WERI-Rb-1 (cell line): ENCODE data around the gene KCNH2.

ENCODE experiments used
- DNase-seq: peaks from one replicate; pipeline ENCODE4 v3.0.0-alpha.2; 2020
- H3K27ac ChIP-seq: fragments of 250-450 bp; sonication (Bioruptor Pico); 2 replicates; pipeline ENCODE4 v1.5.1; 2020; ENCODE audit warnings: mild to moderate bottlenecking, moderate library complexity
- H3K27me3 ChIP-seq: fragments of 250-450 bp; sonication (Bioruptor Pico); 2 replicates; pipeline ENCODE4 v1.5.1; 2021; ENCODE audit warnings: mild to moderate bottlenecking, low read depth, moderate library complexity; ENCODE audit not compliant: insufficient read depth, severe bottlenecking
- H3K36me3 ChIP-seq: fragments of 250-450 bp; sonication (Bioruptor Pico); 2 replicates; pipeline ENCODE4 v1.5.1; 2020; ENCODE audit warnings: mild to moderate bottlenecking, moderate library complexity
- H3K4me3 ChIP-seq: 2 replicates; pipeline ENCODE4 v1.5.1; 2011; ENCODE audit warnings: low read depth, mild to moderate bottlenecking, control low read depth, low read length
- H3K9me3 ChIP-seq: fragments of 250-450 bp; sonication (Bioruptor Pico); 2 replicates; pipeline ENCODE4 v1.5.1; 2021; ENCODE audit warnings: mild to moderate bottlenecking, moderate library complexity; ENCODE audit not compliant: severe bottlenecking
- TF ChIP-seq, protein P1 (sequence below): IDR thresholded peaks from 2 replicates; pipeline ENCODE4 v1.5.1; 2011; ENCODE audit warnings: low read depth, mild to moderate bottlenecking, control low read depth, inconsistent platforms, low read length

KCNH2 gene

DNA sequence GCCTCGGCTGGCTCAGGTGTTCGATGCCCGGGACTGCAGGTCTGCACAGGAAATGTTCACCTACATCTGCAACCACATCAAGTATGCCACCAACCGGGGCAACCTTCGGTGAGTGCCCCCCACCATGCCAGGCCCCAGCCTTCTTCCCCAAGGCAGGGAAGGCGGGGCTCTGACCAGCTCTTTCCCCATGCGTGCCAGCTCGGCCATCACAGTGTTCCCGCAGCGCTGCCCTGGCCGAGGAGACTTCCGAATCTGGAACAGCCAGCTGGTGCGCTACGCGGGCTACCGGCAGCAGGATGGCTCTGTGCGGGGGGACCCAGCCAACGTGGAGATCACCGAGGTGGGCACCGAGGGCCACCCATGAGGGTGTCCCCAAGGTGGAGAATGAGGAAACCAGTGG lies 20.2 kb upstream of the KCNH2 start:
- no peaks in the 10 kb centered on the region for H3K27me3 ChIP-seq
- H3K27ac ChIP-seq, result no peak overlapping the region
- no peak overlapping the region for H3K4me3 ChIP-seq
- H3K9me3 ChIP-seq, result no peaks in the 10 kb centered on the region
- TF ChIP-seq, protein P1, sequence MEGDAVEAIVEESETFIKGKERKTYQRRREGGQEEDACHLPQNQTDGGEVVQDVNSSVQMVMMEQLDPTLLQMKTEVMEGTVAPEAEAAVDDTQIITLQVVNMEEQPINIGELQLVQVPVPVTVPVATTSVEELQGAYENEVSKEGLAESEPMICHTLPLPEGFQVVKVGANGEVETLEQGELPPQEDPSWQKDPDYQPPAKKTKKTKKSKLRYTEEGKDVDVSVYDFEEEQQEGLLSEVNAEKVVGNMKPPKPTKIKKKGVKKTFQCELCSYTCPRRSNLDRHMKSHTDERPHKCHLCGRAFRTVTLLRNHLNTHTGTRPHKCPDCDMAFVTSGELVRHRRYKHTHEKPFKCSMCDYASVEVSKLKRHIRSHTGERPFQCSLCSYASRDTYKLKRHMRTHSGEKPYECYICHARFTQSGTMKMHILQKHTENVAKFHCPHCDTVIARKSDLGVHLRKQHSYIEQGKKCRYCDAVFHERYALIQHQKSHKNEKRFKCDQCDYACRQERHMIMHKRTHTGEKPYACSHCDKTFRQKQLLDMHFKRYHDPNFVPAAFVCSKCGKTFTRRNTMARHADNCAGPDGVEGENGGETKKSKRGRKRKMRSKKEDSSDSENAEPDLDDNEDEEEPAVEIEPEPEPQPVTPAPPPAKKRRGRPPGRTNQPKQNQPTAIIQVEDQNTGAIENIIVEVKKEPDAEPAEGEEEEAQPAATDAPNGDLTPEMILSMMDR, result no peak
- no peaks in the 10 kb centered on the region for H3K36me3 ChIP-seq
- DNase-seq, result no peak

DNA sequence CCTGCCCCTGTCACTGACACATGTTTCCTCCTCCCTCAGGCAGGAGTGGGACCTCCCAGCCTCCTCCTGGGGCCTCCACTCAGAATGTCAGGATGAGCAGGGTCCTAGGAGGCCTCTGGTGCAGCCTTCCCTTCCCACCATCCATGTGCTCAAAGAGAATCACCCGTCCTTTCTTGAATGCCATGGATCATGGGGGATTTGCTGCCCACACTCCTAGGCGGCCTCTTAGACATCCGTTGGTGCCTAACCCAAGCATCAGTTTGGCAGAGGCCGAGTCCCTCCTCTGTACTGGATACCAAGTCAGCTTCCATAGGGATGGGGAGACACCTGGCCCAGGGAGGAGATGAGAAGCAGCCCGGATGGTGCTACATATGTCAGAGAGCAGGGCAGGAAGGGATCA lies 19.7 kb upstream of the KCNH2 start:
- Histone ChIP-seq H3K9me3 (no peaks in the 10 kb centered on the region), H3K27me3 (no peaks in the 10 kb centered on the region), H3K36me3 (no peaks in the 10 kb centered on the region), H3K4me3 (no peak overlapping the region), H3K27ac (no peak overlapping the region)
- TF ChIP-seq, protein P1, result no peak
- DNase-seq, result no peak

DNA sequence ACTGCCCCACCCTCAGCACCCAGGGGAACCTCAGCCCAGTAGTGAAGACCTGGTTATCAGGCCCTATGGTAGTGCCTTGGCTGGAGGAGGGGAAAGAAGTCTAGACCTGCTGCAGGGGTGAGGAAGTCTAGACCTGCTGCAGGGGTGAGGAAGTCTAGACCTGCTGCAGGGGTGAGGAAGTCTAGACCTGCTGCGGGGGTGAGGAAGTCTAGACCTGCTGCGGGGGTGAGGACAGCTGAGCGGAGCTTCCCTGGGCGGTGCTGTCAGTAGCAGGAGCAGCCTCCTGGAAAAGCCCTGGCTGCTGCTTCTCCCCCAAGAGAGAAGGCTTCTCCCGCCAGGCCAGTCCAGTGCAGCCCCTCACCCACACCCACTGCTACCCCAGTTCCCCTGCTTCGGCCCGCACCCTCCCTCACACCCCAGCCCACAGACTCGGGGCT lies 19.0 kb upstream of the KCNH2 start:
- TF ChIP-seq, protein P1, result no peak
- DNase-seq, result no peak
- Histone ChIP-seq H3K9me3 (no peaks in the 10 kb centered on the region), H3K27ac (no peak overlapping the region), H3K36me3 (no peaks in the 10 kb centered on the region), H3K27me3 (no peaks in the 10 kb centered on the region), H3K4me3 (no peak overlapping the region)

DNA sequence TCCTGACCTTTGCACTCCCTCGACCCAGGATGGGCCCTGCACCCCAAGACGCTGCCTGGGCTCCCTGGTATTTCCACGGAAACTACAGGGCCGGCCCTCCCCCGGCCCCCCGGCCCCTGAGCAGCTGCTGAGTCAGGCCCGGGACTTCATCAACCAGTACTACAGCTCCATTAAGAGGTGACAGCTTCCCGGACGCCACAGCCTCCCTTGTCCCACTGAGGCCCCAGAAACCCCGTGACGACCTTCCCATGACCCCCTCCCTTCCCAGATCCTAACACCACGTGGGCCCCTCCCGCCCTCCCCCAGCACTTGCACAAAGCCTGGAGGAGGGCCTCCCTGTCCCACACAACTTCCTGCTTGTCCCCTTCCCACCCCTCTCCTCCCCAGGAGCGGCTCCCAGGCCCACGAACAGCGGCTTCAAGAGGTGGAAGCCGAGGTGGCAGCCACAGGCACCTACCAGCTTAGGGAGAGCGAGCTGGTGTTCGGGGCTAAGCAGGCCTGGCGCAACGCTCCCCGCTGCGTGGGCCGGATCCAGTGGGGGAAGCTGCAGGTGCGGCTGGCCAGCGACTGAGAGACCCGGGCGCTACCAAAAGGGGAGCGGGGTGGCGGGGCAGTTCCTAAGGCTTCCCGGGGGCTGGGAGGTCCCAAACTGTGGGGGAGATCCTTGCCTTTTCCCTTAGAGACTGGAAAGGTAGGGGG lies 18.4 kb upstream of the KCNH2 start:
- Histone ChIP-seq H3K4me3 (no peak overlapping the region), H3K36me3 (no peaks in the 10 kb centered on the region), H3K27ac (no peak overlapping the region; the same call in 1 of the 2 replicates), H3K9me3 (no peaks in the 10 kb centered on the region), H3K27me3 (no peaks in the 10 kb centered on the region)
- DNase-seq, result no peak
- TF ChIP-seq, protein P1, result no peak

DNA sequence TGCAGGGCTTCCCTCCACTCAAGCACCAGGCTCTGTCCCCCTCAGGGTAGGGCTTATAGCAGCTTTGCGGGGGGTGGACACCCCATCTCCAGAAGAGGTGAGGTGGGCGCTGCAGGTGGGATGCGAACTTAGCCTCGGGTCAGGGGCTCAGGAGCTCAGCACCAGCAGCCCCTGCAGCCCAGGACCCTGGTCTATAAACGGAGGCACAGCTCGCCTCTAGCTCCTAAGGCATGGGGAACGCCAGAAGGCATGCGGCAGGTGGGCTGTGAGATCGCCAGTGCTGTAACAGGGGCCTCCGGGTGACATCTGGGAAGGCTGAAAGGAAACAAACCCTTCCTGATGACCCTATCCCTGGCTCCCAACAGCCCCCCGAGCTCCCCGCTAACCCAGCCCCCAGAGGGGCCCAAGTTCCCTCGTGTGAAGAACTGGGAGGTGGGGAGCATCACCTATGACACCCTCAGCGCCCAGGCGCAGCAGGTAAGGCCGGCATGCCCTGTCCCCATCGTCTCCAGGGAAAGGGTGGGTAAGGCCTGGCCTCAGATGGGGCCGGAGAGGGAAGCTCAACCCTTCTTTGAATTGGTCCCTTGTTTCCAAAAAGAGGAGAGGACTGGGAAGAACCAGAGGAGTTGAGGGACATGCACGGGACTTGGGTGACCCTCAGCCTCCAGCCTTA lies 16.9 kb upstream of the KCNH2 start:
- Histone ChIP-seq H3K36me3 (no peaks in the 10 kb centered on the region), H3K27me3 (no peaks in the 10 kb centered on the region), H3K4me3 (no peak overlapping the region), H3K9me3 (peaks cover 13% of the 10 kb centered on the region), H3K27ac (no peak overlapping the region)
- TF ChIP-seq, protein P1, result no peak
- DNase-seq, result no peak
